T-helper 1 cell treated with Interleukin-12 subunit alpha and Interleukin-12 subunit beta and Interleukin-4 antibody, amounts not matched to agents 30 ng/mL and 1 ng/mL, for 36 hours (primary cell): ENCODE results near the gene HOOK1. TPM values are rescaled to one million over a fixed set of nuclear protein-coding genes. Genes with fewer than 3 reads are reported as not detected.
"Not testable (repeated sequence)": the region's sequence is repeated elsewhere in the genome, so short reads cannot be mapped to it uniquely, and the experiment has no call there.

Experiments used
- intact Hi-C: fragments of 100-400 bp; cut with micrococcal nuclease; formaldehyde crosslinking; loops from one replicate; pipeline ENCODE4 v1.15.1; 2024
- total RNA-seq: library from RNA; stranded (reverse); gene quantifications from 2 replicates; pipeline ENCODE4 v1.2.3, GENCODE V29; 2022

The HOOK1 gene
- total RNA-seq, 1 donor from 2014 or later: 3.5 TPM

DNA sequence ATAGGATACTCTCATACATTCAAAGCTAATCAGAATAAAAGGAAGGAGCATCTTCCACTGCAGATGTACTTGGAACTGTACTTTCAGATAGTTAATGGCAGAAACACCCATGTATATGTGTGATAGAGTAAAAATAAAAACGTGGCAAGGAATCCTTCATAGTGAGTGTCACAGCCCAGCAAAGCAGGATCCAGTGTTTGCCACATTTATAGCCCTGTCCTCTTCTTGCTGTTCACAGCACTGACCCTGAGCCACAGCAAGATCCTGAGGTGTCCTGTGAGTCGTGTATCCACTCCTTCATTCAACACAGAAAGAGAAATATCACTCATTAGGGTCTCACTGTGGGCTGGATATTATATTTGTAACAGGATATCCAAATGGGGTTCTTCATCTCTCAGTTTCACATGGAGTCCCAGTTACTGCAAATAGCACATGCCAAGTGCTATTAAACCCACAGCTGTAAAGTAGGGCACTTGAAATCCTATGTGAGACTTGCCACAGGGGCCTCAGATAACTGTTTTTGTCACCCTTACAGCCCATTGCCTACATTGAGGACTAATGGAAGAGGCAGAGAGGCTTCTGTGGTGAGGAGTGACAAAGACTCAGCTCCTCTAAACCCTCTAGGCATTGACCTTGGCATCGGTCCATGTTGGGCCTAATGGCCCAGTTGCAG lies 70.5 kb downstream of the HOOK1 start:
- intact Hi-C loops: no loop called here

GRCh38 chr1:59892841-59893811 lies 78.4 kb downstream of the HOOK1 start:
- intact Hi-C loops: no loop called here

DNA sequence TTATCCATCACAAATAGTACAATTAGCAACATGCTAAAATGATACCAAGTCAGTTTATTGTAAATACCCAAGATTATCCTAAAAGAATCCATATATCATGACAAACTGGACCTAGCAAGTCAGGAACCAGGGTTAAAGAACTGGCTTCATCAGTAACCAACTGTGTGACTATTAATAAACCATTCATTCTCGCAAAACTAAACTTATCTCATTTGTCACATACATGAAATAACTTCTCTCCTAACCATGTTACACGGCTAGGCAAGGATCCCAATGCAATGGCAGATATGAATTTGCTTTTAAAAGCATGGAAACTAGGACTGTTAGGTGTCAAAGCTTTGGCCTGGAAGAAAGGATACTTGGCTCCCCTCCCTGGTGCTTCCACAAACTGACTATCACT lies 82.4 kb downstream of the HOOK1 start:
- intact Hi-C loops: no loop called here

DNA sequence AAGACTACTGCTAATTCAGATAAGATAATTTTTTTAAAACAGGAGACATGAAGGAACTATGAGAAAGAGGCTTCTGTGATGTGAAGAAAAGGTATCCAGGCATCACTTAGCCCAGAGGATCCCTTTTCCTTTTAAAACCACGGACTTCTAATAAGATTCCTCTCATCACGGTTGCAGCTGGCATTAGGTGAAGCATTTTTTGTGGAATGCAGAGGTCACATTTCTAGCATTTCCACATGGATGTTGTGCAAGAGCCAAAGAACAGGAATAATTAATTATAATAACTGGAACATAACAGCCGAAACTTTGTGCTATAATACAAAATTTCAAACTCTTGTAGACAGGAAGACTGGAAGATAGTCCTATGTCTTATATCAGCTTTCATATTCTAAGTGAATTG lies 84.2 kb downstream of the HOOK1 start:
- intact Hi-C loops: no loop called here

GRCh38 chr1:59900640-59901039 lies 85.9 kb downstream of the HOOK1 start:
- intact Hi-C loops: no loop called here

- intact Hi-C loops: no loop called here
These were observed 87.1 kb downstream of the HOOK1 start for GRCh38 chr1:59901770-59902388.

DNA sequence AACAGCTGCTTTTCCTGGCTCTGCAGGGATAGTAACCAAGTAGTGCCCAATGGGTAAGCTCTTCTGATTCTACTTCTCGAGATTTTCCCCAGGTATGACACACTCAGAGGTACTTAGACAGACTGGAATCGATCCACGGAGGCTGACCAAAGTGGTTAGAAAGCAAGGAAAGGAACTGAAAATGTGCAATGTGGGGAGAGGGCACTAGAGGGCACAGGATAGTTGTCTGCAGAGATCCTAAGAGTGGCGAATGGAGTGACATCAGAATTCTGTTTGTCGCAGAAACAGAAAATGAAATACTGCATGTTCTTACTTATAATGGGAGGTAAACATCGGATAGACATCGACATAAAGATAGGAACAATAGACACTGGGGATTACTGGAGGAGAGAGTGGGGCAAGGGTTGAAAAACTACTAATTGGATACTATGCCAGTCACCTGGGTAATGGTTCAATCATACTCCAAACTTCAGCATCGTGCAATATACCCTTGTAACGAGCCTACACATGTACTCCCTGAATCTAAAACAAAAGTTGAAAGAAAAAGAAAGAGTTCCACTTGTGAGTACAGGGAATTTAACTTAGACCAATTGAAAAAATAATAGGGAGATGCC lies 88.5 kb downstream of the HOOK1 start:
- intact Hi-C loops: loop anchor here (1.0 kb wide), 2 partner anchors 23 to 44 kb away; partner anchors contain the start of gene CYP2J2

DNA sequence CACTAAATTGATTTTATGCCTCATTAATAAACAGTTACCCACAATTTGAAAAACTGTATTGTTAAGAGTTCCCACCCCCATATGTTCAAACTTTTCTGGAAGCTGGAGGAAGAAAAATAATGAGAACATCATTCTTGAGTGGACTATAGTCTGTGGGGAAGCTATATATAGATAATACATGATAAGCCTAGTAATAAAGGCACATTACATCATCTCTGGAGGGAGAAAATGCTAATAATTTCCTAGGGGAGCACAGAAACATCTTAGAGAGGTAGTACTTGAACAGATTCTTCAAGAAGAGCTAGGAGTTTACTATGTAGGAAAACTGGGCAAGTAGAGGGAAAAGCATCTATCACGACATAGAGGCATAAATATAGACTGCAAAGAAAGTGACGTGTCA lies 92.2 kb downstream of the HOOK1 start:
- intact Hi-C loops: no loop called here

DNA sequence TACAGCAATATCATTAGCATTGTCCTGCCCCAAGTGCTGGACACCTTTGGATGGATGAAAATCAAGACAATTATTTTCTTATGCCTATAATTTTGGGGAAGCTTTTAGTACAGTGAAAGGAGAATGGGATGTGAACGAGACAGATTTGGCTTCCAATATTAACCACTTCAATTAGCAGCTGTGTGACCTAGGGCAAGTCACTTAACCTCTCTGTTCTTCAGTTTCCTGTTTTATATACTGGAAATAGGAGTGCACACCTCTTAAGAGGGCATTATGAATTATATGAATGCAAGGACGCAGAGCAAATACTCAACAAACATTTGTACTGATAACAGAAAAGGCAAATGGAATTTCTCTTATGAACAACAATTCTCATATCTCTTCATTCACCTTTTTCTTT lies 93.3 kb downstream of the HOOK1 start:
- intact Hi-C loops: no loop called here

DNA sequence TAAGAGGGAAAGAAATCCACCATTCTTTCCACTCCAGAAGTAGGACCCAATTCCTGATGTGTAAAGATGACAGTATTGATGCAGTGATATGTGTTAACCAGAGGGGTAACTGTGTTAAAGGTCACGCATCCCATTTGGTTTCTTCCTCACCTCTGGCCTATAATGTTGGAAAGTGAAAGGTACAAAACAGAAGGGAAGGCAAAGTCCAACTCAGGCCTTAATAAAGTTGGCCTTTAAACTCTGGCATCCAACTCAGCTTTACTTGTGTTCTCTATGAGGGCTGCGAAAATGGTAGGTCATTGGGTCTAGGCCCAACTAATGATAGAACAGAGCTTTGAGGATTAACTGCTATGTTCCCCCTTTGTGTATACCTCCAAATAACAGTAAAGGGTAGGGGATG lies 93.9 kb downstream of the HOOK1 start:
- intact Hi-C loops: no loop called here

DNA sequence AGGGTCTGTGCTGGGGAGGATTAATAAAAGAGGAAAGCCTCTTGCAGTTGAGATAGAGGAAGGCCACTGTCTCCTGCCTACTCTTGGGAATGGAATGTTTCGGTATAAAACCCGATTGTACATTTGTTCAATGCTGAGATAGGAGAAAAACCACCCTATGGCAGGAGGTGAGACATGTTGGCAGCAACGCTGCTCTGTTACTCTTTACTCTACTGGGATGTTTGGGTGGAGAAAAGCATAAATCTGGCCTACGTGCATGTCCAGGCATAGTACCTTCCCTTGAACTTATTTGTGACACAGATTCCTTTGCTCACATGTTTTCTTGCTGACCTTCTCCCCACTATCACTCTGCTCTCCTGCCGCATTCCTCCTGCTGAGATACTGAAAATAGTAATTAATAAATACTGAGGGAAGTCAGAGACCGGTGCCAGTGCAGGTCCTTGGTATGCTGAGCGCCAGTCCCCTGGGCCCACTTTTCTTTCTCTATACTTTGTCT lies 100.1 kb downstream of the HOOK1 start:
- intact Hi-C loops: not testable (repeated sequence)

- intact Hi-C loops: no loop called here
These were observed 100.8 kb downstream of the HOOK1 start for GRCh38 chr1:59915516-59915915.

DNA sequence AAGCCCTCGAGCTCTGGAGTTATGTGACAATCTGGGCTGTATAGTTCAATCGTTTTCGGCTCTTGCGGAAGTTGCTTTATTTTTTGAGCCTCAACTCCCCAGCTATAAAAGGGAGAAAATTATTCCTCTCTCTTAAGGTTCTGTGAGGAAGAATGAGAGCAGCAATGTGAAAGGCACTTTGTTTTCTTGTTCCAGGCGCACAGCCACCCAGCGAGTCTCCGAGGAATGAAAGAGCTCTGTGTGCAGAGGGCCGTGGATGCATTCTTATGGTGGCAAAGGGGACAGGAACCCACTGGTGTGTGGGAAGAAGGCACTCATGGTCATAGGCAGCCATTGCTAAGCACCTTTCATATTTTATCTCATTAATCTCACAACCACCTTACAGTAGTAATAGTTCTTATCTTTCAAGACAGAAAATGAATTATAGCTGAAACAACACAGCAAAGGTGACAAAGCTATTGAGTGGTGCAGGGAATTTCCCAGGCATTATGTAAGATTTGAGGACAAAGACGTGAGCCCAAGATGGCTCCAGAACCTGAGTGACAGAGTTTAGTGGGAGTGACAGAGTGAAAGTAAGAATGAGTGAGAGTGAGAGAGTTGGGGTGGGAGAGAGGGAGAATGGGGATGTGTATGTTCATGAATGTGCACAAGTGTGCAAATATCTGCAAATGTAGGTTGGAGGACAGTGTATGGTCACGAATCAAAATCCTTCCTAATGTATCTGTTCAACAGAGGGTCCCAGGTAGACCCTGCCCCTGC lies 102.5 kb downstream of the HOOK1 start:
- intact Hi-C loops: no loop called here

DNA sequence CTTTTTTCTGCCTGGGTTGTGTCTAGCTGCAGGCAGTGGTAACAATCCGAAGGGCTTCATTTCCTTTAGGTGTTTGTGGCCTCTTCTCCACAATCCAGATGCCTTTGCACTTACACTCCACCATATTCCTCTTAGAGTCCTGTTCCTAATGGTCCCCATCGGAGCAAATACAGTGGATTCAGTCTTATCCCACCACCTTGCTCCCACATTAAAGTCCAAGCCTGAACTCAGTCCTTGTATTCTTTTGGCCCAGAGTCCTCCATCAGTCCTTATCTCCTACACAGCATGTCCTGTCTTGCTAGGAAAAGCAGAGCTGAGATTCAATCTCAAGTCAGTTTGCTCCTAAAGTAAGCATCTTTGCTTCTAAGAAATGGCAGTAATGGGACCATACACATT lies 103.0 kb downstream of the HOOK1 start:
- intact Hi-C loops: no loop called here

DNA sequence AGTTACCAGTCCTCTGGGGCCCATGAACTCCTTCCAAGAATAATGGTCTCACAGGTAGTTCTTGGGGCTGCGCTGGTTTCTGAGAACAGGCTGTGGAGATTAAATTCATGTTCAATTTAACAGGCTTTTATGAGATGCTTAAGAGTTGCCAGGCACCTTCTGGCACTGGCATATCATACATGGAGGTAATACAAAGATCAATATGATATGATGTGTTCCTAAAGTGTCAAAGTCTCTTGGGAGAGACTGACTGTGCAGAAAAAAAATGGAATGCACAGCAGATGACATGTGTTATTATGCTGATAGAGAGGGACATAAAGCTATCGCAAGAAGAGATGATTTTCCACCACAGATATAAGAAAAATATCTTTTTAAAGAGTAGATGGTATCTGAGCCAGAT lies 105.0 kb downstream of the HOOK1 start:
- intact Hi-C loops: no loop called here

DNA sequence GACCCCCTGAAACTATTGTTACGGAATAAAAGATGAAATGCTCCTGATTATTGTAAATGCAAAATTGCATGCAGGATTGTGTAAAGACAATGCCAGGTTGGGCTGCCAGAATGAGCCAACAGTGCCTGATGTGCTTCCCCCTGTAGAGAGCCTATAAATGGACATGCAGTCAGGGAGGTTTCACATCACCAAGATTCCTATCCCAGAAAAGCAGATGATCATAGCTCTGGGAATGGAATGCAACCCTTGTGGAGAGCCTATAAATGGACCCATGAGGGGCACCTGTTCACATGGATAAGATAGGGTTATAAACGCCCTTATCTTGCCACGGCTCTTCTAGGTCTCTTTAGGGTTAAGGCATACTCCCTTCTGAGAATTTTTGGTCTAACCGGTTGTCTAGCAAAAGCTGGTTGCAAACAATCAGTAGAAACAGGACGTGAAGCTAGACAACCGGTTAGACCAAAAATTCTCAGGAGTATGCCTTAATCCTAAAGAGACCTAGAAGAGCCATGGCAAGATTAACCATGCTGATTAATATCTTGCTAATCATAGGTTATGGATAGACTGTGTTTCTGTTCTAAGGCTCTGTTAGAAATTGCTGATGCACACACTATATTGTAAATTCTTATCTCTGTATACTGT lies 106.6 kb downstream of the HOOK1 start:
- intact Hi-C loops: not testable (repeated sequence)

GRCh38 chr1:59924653-59925052 lies 109.9 kb downstream of the HOOK1 start:
- intact Hi-C loops: loop anchor here (5.0 kb wide), 1 partner anchor 107 kb away; no protein-coding TSS in a partner anchor
